GM19099 (cell line): ENCODE measurements around the gene SPATA9.
A peak's percentile ranks its signal among the peaks of the same experiment; 100 is the strongest.

Source experiments
- POLR2A ChIP-seq: IDR thresholded peaks from 3 replicates; pipeline ENCODE4 v1.6.1; 2011; ENCODE audit warnings: low read depth; ENCODE audit not compliant: insufficient read length; ENCODE audit errors: extremely low read depth

Gene SPATA9

GRCh38 chr5:95641741-95642220 lies 41.0 kb downstream of the SPATA9 start:
- TF ChIP-seq POLR2A, result no peak

GRCh38 chr5:95638632-95639031 lies 44.2 kb downstream of the SPATA9 start:
- no peak for TF ChIP-seq POLR2A

GRCh38 chr5:95634081-95634480 lies 48.7 kb downstream of the SPATA9 start:
- TF ChIP-seq POLR2A, result no peak

GRCh38 chr5:95633671-95634070 lies 49.1 kb downstream of the SPATA9 start:
- TF ChIP-seq POLR2A, result no peak

DNA sequence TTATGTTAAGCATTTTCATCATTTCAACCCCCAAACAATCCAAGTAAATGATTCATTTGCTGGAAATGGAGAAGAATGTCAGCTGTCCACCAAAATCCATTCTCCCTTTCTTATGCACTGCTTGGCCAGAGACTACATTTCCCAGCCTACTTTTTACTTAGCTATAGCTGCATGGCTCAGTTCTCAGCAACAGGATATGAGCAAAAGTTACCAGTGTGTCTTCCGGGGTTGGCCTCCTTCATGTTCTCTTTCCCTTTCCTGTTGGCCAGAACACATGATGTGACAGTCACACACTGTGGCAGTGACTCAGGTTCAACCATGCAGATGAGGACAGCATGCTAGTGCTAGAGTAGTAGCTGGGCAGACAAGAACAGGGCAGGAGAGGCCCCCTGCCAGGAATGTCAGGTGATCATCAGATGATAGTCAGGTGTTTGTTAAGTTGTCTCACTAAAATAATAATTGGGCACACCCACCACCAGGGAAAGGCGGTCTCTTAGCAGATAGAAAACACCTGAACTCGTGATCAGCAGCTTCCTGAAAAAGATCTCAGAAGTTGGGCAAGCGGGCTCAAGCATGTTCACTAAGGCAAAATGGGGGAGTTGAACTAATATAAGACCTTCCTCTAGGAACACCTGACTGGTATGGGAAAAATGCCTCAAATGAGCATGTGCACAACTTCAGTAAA lies 50.7 kb downstream of the SPATA9 start:
- peak; percentile 44 for TF ChIP-seq POLR2A

DNA sequence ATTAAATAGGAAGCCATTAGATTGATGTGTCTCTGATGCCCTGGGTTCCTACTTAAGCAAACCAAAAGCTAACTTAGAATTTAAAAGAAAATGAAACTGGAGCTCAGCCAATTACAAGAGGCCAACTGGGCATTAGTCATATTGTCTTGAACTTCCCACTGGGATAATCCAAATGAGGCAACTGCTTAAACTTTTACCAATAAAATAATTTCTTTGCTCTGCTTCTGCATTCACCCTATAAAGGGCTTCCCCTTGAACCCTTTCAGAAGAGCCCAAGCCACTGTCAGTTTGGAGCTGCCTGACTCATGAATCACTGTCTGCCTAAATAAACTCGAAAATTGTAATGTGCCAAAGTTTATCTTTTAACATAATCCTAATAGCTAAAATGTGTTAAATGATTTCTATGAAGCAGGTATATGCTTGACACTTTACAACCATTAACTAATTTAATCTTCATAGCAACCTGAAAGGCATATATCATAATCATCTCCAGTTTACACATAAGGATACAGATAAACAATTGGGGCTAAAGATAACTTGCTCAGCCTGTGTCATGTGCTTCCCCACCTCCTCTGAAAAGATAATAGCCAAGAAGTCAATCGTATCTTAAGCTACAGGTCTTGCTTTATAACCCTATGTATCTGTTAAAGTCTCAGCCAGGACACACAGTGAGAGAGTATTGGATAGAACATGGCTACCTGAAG lies 51.4 kb downstream of the SPATA9 start:
- TF ChIP-seq POLR2A, result no peak

GRCh38 chr5:95630394-95630917 lies 52.3 kb downstream of the SPATA9 start:
- TF ChIP-seq POLR2A, result no peak

DNA sequence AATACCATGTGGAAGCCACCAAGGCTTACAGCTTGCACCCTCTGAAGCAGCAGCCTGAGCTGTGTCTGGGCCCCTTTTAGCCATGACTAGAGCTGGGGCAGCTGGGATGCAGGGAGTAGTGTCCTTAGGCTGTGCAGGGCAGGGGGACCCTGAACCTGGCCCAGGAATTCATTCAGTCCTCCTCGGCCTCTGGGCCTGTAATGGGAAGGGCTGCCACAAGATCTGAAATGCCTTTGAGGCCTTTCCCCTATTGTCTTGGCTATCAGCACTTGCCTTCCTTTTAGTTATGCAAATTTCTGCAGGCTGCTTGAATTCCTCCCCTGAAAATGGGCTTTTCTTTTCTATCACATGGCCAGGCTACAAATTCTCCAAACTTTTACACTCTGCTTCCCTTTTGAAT lies 53.9 kb downstream of the SPATA9 start:
- TF ChIP-seq POLR2A, result no peak

- TF ChIP-seq POLR2A, result no peak
Measured at GRCh38 chr5:95627971-95628810, 54.6 kb downstream of the SPATA9 start.

DNA sequence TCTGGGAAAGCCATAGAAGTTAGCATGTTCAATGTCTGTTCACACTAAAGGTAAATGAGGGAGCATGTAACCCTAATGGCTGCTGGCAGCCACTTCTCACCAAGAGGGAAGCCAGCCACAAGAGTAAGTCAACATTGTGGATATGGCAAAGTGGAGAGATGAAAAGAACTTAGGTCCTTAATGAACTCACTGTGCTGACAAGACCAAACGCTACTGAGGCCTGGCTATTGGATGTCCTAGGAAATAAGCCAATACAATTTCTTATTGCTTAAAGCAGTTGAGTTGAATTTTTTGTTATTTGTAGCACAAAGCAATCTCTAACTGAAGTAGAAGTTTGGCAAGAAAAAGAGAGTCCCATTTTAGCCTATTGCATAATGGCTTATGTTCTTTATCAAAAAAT lies 56.1 kb downstream of the SPATA9 start:
- TF ChIP-seq POLR2A, result no peak

- TF ChIP-seq POLR2A, result no peak
Measured at GRCh38 chr5:95624368-95624767, 58.4 kb downstream of the SPATA9 start.

GRCh38 chr5:95623706-95624105 lies 59.1 kb downstream of the SPATA9 start:
- TF ChIP-seq POLR2A, result no peak

GRCh38 chr5:95621839-95622629 lies 60.8 kb downstream of the SPATA9 start:
- TF ChIP-seq POLR2A, result no peak
